GM18870 (cell line): Measurements from ENCODE around the gene EEPD1.
"Not testable (repeated sequence)": the region's sequence is repeated elsewhere in the genome, so short reads cannot be mapped to it uniquely, and the experiment has no call there.

Source experiments
- ATAC-seq: cut with Tn5 transposase; IDR thresholded peaks from one replicate; pipeline ENCODE4 v1.9.1; 2021; ENCODE audit warnings: moderate library complexity; ENCODE audit not compliant: unreplicated experiment

The EEPD1 gene

DNA sequence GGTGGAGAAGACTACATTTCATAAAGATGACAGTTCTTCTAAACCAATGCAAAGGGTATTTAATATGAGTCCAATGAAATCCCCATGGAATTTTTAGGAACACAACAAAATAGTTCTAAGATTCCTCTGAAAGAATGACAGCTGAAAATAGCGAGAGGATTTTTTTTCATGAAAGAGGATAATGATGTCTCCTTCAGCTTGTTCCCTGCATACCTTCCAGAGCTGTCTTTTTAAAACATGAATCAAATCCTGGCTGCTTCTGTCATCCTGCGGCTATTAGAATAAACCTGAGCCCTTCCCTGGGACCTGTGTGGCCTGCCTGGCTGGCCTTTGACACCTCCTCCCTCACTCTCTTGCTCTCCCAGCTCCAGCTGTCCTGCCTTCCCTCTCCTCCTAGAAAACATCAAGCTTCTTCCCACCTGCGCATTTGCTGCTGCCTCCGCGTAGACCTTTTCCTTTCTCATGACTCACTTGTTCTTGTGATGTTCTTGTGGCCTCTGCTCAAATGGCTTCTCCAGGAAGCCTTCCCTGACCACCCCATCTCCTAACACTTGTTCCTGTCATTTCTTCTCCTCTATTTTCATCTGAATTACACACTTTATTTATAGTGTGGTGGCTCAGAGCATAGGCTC lies 57.4 kb downstream of the EEPD1 start:
- ATAC-seq = no peak

DNA sequence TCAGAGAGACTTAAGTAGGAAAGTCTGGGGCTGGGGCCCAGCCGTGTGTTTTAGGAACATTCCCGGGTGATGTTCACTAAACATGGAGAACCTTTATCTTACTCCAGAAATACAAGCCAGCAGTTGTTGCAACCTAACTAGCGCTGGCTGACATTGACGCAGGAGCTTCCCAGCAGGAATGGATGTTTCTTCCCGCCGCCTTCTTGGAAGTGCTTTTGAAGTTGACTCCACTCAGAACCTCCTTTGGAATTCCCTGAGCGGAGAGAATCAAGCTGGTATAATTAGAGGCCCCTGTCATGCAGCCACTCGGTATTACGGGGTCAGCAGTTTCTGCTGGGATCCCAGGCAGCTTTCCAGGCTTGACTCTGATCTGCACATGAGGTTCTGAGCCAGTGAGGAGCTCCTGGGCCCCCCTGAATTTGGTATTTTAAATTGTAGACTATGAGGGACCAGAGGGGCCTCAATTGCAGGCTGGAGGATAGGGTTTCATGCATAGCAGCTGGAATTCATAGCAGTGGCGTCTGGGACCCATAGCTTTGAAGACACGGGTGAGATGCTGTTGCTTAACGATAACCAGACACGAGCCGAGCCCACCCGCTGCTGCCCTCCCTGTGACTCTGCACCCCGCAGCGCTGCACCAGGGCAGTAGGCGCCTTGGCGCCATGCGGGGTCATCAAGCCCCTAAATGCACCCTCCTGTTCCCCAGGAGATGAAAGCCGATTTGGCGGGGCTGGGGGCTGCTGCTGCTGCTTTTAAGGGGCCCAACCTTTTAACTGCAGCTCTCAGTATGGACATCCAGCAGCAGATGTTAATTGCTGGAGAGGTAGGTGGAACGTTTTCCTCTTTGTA lies 61.8 kb downstream of the EEPD1 start:
- no peak for ATAC-seq

DNA sequence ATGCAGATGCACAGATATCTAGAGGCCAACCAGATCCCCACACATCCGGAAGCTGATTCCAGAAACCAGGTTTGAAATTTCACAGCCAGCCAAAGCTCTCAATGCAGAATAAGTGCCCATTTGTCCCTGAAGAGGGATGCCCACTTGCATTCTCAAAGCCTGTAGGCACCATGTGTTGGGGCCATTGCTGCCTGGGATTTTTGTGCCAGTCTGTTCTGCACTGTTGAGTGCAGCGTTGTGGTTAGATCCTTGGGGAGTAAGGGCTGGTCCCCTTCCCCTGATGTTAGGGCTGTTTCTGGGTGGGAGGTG lies 62.4 kb downstream of the EEPD1 start:
- no peak for ATAC-seq

DNA sequence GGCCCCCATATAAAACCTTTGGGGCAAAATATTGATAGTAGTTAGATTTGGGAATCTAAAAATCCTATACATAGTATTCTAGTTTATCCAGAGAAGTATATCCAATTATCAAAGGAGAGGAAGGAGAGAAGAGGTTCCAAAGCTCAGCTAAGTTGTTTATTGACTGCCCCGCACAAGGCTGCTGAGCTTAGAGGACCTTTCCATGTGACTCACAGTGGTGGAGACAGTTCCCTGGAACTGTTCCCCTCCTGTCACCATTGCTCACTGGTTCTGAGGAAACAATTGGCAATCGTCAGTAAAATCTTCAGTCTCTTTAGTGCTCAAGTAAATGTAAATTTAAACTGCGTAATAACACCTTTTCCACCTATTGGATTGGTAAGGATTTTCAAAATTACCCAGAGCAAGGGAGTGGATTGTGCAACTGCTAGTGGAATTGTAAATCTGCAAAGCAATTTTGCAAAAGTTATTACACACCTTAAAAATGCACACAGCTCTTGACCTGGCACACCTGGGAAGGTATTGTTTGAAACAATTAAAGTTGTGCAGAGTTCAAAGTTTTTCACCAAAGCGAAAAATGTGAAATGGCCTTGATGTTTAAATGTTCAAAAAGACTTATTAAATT lies 63.1 kb downstream of the EEPD1 start:
- no peak for ATAC-seq

GRCh38 chr7:36217211-36217960 lies 64.3 kb downstream of the EEPD1 start:
- ATAC-seq = no peak

DNA sequence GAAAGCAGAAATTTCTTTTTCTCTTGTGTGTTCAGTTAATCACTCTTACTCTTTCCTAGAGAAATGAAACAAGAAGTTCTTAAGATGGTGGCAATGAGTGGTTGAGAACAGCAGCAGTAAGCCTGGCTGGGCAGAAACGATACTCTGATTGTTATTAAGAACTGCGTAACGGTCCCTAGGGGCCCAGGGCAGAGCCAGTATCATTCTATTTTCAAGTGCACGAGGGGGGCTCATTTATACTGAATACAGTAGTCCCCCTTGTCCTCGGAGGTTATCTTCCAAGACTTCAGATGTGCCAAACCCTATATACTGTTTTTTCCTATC lies 64.9 kb downstream of the EEPD1 start:
- ATAC-seq = no peak

DNA sequence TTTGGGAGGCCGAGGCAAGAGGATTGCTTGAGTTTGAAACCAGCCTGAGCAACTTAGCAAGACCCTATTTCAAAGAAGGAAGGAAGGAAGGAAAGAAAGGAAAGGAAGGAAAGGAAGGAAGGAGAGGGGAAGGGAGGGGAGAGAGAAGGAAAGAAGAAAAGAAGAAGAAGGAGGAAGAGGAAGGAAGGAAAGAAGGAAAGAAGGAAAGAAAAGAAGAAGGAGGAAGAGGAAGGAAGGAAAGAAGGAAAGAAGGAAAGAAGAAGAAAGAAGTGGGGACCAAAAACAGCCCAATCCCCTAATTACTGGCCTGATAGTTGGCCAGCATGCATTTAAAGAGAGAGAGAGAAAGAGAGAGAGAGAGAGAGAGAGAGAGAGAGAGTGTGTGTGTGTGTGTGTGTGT lies 66.4 kb downstream of the EEPD1 start:
- no peak for ATAC-seq

DNA sequence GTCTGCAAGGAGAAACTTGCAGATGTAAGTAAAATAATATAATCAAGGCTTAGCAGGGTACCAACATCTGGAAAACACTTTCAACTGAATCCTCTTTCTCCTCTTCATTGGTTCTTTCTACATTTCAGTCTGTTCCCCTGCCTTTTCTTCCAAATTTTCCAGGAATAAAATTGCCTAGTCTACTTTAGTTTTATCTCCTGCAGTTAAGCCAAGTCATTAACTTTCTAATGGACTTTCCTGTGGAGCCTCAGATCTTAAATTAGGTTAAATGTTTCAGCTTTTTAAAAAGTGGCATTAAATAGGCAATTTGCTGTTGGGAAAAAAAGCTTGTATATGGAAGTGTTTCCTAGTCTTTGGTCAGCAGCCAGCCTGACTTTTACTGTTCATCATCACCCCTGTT lies 70.8 kb downstream of the EEPD1 start:
- no peak for ATAC-seq

GRCh38 chr7:36224934-36225858 lies 72.1 kb downstream of the EEPD1 start:
- no peak for ATAC-seq

GRCh38 chr7:36226151-36226550 lies 73.1 kb downstream of the EEPD1 start:
- ATAC-seq = no peak

DNA sequence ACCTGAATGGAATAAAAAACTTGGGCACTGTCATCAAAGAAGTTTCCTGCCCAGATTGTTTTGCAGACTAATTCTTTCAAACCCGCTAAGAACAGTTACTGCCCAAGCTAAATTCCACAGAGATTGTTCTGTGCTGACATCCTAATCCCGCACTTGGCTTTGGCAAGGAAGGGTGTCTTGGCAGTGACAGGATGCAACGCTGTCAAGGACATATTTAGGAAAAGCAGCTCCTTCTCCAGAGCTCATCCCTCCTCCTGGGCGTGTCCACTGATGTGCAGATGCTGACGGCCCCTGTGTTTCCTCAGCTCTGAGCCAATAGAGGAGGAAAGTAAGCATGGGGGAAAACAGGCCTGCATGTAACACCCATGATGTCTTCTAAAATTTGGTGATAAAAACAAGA lies 74.2 kb downstream of the EEPD1 start:
- no peak for ATAC-seq

- ATAC-seq = no peak
These were observed 75.0 kb downstream of the EEPD1 start for GRCh38 chr7:36228039-36228438.

DNA sequence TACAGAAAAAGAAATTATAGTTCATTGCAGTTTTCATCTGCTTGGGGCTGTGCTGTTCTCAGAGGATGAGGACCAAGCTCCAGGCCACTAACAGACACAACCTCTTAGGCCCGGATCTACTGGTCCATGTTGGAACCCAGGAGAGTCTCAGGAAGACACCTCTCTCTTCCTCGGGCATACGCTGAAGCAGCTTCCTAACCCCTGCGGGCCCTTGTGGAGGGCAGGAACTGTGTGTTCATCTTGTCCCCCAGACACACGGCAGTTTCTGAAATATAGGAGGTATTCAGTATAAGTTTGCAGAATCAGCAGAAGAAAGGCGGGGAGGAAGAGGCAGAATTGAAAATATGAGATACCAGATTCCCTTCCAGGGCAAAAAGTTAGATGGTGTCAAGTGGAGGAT lies 78.4 kb downstream of the EEPD1 start:
- ATAC-seq = no peak

DNA sequence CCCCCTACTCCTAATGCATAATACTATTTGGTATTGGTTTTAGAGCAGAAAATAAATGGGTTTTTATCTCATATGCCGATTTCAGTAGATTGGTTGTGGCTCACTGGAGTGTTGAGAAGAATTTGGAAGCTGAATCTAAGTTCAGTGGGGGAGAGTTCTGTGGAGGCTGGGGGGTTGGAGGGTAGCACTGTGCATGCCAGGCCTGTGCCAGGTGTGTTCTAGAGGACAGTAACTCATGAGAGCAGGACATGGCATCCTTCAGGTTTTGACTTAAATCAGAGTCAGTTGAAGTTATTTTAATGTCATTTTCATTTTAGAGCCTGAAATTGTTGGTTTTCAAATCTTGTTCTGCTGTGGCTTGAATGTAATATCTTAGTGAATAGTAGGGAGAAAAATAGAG lies 79.5 kb downstream of the EEPD1 start:
- ATAC-seq = no peak

GRCh38 chr7:36232971-36233550 lies 80.0 kb downstream of the EEPD1 start:
- no peak for ATAC-seq

GRCh38 chr7:36236073-36236472 lies 83.0 kb downstream of the EEPD1 start:
- ATAC-seq = no peak

- no peak for ATAC-seq
These were observed 85.1 kb downstream of the EEPD1 start for GRCh38 chr7:36238138-36238537.

- ATAC-seq = not testable (repeated sequence)
These were observed 90.3 kb downstream of the EEPD1 start for GRCh38 chr7:36243356-36243755.

- not testable (repeated sequence) for ATAC-seq
These were observed 90.9 kb downstream of the EEPD1 start for GRCh38 chr7:36244001-36244400.

DNA sequence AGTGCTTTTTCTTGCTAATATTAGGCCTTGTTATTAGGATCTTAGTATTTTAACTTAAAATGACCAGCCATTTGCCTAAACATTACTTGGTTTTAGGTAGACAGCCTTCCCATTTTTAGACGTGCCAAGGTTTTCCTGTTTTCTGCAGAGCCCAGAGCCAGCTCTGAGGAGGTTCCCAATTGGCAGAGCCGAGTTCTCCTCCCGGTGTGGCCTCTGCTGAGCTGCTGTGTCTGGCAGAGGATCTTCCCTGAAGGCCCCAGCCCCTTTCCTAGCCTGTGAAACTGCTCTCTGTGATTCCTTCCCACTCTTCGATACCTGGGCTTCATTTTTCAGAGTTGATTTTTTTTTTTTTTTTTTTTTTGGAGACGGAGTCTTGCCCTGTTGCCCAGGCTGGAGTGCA lies 91.4 kb downstream of the EEPD1 start:
- no peak for ATAC-seq
